IMR-90 (cell line): Measurements from ENCODE around the gene COL7A1. TPM values are rescaled to one million over a fixed set of nuclear protein-coding genes. Genes with fewer than 3 reads are reported as not detected.

ENCODE experiments used
- ATAC-seq: fragments of 200-7000 bp; cut with Tn5 transposase; 2 replicates; pipeline ENCODE4 v1.9.1; 2020; ENCODE audit warnings: low read depth, mild to moderate bottlenecking, moderate library complexity
- BruUV-seq: library from RNA; stranded (reverse); fragments of 400-500 nt; replicated peaks from 2 replicates; lab custom pipeline; 2021; lab: Mats Ljungman, UMichigan
- CTCF ChIA-PET: fragments of 300-600 bp; formaldehyde crosslinking; extraction: SDS; loops from one replicate; lab custom pipeline; 2021; ENCODE audit warnings: antibody characterized with exemption; lab: Yijun Ruan, JAX
- POLR2A ChIA-PET: fragments of 300-600 bp; sonication (Branson Sonifier 250); formaldehyde crosslinking; loops from one replicate; lab custom pipeline; 2022; ENCODE audit warnings: antibody characterized with exemption; ENCODE audit not compliant: unreplicated experiment; lab: Charles Lee
- DNase-seq: peaks from one replicate; pipeline ENCODE4 v3.0.0; 2013
- H2AFZ ChIP-seq: replicated peaks from 2 replicates; pipeline ENCODE3; 2013; ENCODE audit warnings: low read length, mild to moderate bottlenecking; ENCODE audit not compliant: poor library complexity
- H2AK5ac ChIP-seq: 2 replicates; pipeline ENCODE4 v1.6.1; 2013; ENCODE audit warnings: low read depth, low read length, inconsistent platforms
- H2AK9ac ChIP-seq: replicated peaks from 2 replicates; pipeline ENCODE3; 2013; ENCODE audit warnings: mild to moderate bottlenecking, low read depth, low read length, moderate library complexity; ENCODE audit not compliant: poor library complexity
- H2BK120ac ChIP-seq: 2 replicates; pipeline ENCODE4 v1.6.1; 2013; ENCODE audit warnings: low read depth, low read length, inconsistent platforms
- H2BK15ac ChIP-seq: 3 replicates; pipeline ENCODE4 v1.6.1; 2013; ENCODE audit warnings: low read depth, low read length, inconsistent platforms
- H2BK20ac ChIP-seq: 2 replicates; pipeline ENCODE4 v1.6.1; 2013; ENCODE audit warnings: low read depth, mild to moderate bottlenecking, inconsistent platforms, low read length, moderate library complexity
- H2BK5ac ChIP-seq: 2 replicates; pipeline ENCODE4 v1.6.1; 2013; ENCODE audit warnings: mild to moderate bottlenecking, low read depth, low read length, inconsistent platforms; ENCODE audit not compliant: poor library complexity, severe bottlenecking
- H3K14ac ChIP-seq: replicated peaks from 2 replicates; pipeline ENCODE4 v1.6.1; 2013; ENCODE audit warnings: low read depth, low read length, inconsistent platforms
- H3K18ac ChIP-seq: 2 replicates; pipeline ENCODE4 v1.6.1; 2013; ENCODE audit warnings: low read depth, low read length, control low read depth
- H3K23ac ChIP-seq: 2 replicates; pipeline ENCODE4 v1.6.1; 2013; ENCODE audit warnings: low read depth, low read length, inconsistent platforms
- H3K27ac ChIP-seq: 2 replicates; pipeline ENCODE4 v1.5.1; 2013; ENCODE audit warnings: mild to moderate bottlenecking, control low read depth, low read length; ENCODE audit not compliant: insufficient read depth
- H3K27me3 ChIP-seq: 2 replicates; pipeline ENCODE4 v1.6.1; 2013; ENCODE audit warnings: low read length; ENCODE audit not compliant: control insufficient read depth, insufficient read depth
- H3K36me3 ChIP-seq: 2 replicates; pipeline ENCODE4 v1.6.1; 2013; ENCODE audit warnings: low read length, mixed read lengths; ENCODE audit not compliant: control insufficient read depth, insufficient read depth
- H3K4ac ChIP-seq: 2 replicates; pipeline ENCODE4 v1.6.1; 2013; ENCODE audit warnings: low read depth, low read length, inconsistent platforms
- H3K4me1 ChIP-seq: 2 replicates; pipeline ENCODE4 v1.6.1; 2013; ENCODE audit warnings: low read length, mixed read lengths; ENCODE audit not compliant: control insufficient read depth, insufficient read depth
- H3K4me2 ChIP-seq: 2 replicates; pipeline ENCODE4 v1.6.1; 2013; ENCODE audit warnings: low read depth, mild to moderate bottlenecking, control low read depth, low read length, moderate library complexity
- H3K4me3 ChIP-seq: 2 replicates; pipeline ENCODE4 v1.5.1; 2013; ENCODE audit warnings: low read depth, mild to moderate bottlenecking, control low read depth, low read length, moderate library complexity; ENCODE audit not compliant: insufficient read depth
- H3K56ac ChIP-seq: 2 replicates; pipeline ENCODE4 v1.6.1; 2013; ENCODE audit warnings: low read length, inconsistent platforms; ENCODE audit not compliant: insufficient read depth; ENCODE audit errors: extremely low read depth
- H3K79me1 ChIP-seq, 2 experiments: 2 replicates each; pipeline ENCODE4 v1.6.1; 2013; ENCODE audit warnings: low read length in 2 of 2, inconsistent platforms in 1 of 2, low read depth in 1 of 2
- H3K9ac ChIP-seq: 2 replicates; pipeline ENCODE4 v1.6.1; 2013; ENCODE audit warnings: low read depth, low read length, control low read depth
- H3K9me1 ChIP-seq: 2 replicates; pipeline ENCODE4 v1.6.1; 2013; ENCODE audit warnings: low read length, inconsistent platforms; ENCODE audit not compliant: insufficient read depth
- H3K9me3 ChIP-seq: 2 replicates; pipeline ENCODE4 v1.6.1; 2013; ENCODE audit warnings: low read length; ENCODE audit not compliant: control insufficient read depth, insufficient read depth
- H4K20me1 ChIP-seq: 2 replicates; pipeline ENCODE4 v1.6.1; 2013; ENCODE audit warnings: low read length, inconsistent platforms; ENCODE audit not compliant: insufficient read depth
- H4K5ac ChIP-seq: 2 replicates; pipeline ENCODE4 v1.6.1; 2013; ENCODE audit warnings: mild to moderate bottlenecking, low read depth, low read length, control low read depth
- H4K8ac ChIP-seq, 2 experiments: 2 replicates each; pipeline ENCODE4 v1.6.1; 2013; ENCODE audit warnings: low read depth in 2 of 2, low read length in 2 of 2, control low read depth in 1 of 2, inconsistent platforms in 1 of 2
- H4K91ac ChIP-seq: 2 replicates; pipeline ENCODE4 v1.6.1; 2013; ENCODE audit warnings: low read depth, low read length, inconsistent platforms; ENCODE audit not compliant: insufficient read depth
- CEBPB ChIP-seq: IDR thresholded peaks from 2 replicates; pipeline ENCODE4 v1.6.1; 2012; ENCODE audit warnings: low read depth, low read length, improper control_type of control experiment
- ELK1 ChIP-seq: fragments of 150-350 bp; IDR thresholded peaks from 2 replicates; pipeline ENCODE4 v1.6.1; 2016; ENCODE audit warnings: low read depth, mild to moderate bottlenecking, low read length, moderate library complexity, borderline replicate concordance
- FOS ChIP-seq: fragments of 150-350 bp; IDR thresholded peaks from 2 replicates; pipeline ENCODE4 v1.6.1; 2016; ENCODE audit warnings: low read depth, low read length
- MAFK ChIP-seq: IDR thresholded peaks from 2 replicates; pipeline ENCODE4 v1.6.1; 2012; ENCODE audit warnings: low read depth, low read length, improper control_type of control experiment
- MAZ ChIP-seq: IDR thresholded peaks from 2 replicates; pipeline ENCODE4 v1.6.1; 2012; ENCODE audit warnings: low read depth, mild to moderate bottlenecking, low read length, improper control_type of control experiment, moderate library complexity, borderline replicate concordance
- NFE2L2 ChIP-seq: fragments of 150-350 bp; IDR thresholded peaks from 2 replicates; pipeline ENCODE4 v1.6.1; 2016; ENCODE audit warnings: low read depth, mild to moderate bottlenecking, low read length
- POLR2A ChIP-seq: IDR thresholded peaks from 2 replicates; pipeline ENCODE4 v1.6.1; 2012; ENCODE audit warnings: mild to moderate bottlenecking, low read depth, low read length
- RCOR1 ChIP-seq: IDR thresholded peaks from 2 replicates; pipeline ENCODE4 v1.6.1; 2012; ENCODE audit warnings: mild to moderate bottlenecking, low read length, improper control_type of control experiment; ENCODE audit not compliant: insufficient replicate concordance
- RFX5 ChIP-seq: IDR thresholded peaks from 2 replicates; pipeline ENCODE4 v1.8.0; 2012; ENCODE audit warnings: low read depth, mild to moderate bottlenecking, low read length, moderate library complexity
- USF2 ChIP-seq: fragments of 150-350 bp; IDR thresholded peaks from 2 replicates; pipeline ENCODE4 v1.6.1; 2017; ENCODE audit warnings: mild to moderate bottlenecking, antibody characterized with exemption, low read length, low read depth
- WGBS, 2 experiments: methylation state at CpG; one replicate each; pipeline versions ENCODE4 v1.1.5 to v1.1.7; 2013; ENCODE audit warnings: missing lambda C conversion rate in 2 of 2; ENCODE audit not compliant: insufficient read length in 1 of 2; ENCODE audit errors: extremely low coverage in 2 of 2; 5-methylcytosine and 5-hydroxymethylcytosine counted together
- dilution Hi-C: fragments of 300-500 bp; cut with HindIII; formaldehyde crosslinking; loops from one replicate; pipeline ENCODE4 v1.14.3; 2018; ENCODE audit warnings: low sequenced_read_pairs; ENCODE audit not compliant: unreplicated experiment
- in situ Hi-C: fragments of 300-500 bp; cut with MboI; formaldehyde crosslinking; loops from 3 replicates; pipeline ENCODE4 v1.14.3; 2019; ENCODE audit warnings: low sequenced_read_pairs, inconsistent platforms, mixed read lengths
- intact Hi-C: fragments of 100-400 bp; cut with micrococcal nuclease; formaldehyde crosslinking; loops from 2 replicates; pipeline ENCODE4 v1.10.0; 2022
- polyA plus RNA-seq, 3 experiments: library from polyadenylated mRNA; depleted of rRNA; stranded (reverse); fragments of >200 nt; gene quantifications; 2 replicates each; pipeline ENCODE4 v1.2.3, GENCODE V29; 2012; ENCODE audit warnings: low replicate concordance in 1 of 3
- total RNA-seq: library from RNA; depleted of rRNA; stranded (reverse); fragments of >200 nt; gene quantifications from 2 replicates; pipeline ENCODE4 v1.2.3, GENCODE V29; 2012

Gene COL7A1
- total and polyA plus RNA-seq, 2 of the 4 experiments (the other 2 are of a cell fraction), result 4.1 to 20.3 TPM

- Histone ChIP-seq H2BK20ac (no peak overlapping the region), H3K79me1 (peaks cover 0 to 4% of the 10 kb centered on the region in 2 experiments; a peak in 2 of 4 replicates), H3K4me1 (no peaks in the 10 kb centered on the region), H3K9ac (no peak overlapping the region), H2AFZ (no peak overlapping the region), H3K4ac (no peak overlapping the region), H3K27ac (no peak overlapping the region), H4K20me1 (no peaks in the 10 kb centered on the region; the same call in 1 of the 2 replicates), H3K23ac (no peak overlapping the region), H2BK5ac (no peak overlapping the region), H3K4me3 (no peak overlapping the region), H3K27me3 (no peaks in the 10 kb centered on the region), H3K56ac (no peak overlapping the region), H3K9me3 (no peaks in the 10 kb centered on the region), H3K14ac (no peak overlapping the region), H2BK15ac (no peak overlapping the region), H4K91ac (no peak overlapping the region), H2AK5ac (no peak overlapping the region), H2AK9ac (no peak overlapping the region), H3K4me2 (no peak overlapping the region), H3K36me3 (peaks cover 49% of the 10 kb centered on the region), H4K8ac (no peak overlapping the region), H3K9me1 (peaks cover 5% of the 10 kb centered on the region; the same call in 1 of the 2 replicates), H3K18ac (no peak overlapping the region), H2BK120ac (no peak overlapping the region), H4K5ac (no peak overlapping the region)
- POLR2A ChIA-PET, result no interaction called here
- ATAC-seq (no peak), DNase-seq (no peak)
- intact Hi-C loops (no loop called here), in situ Hi-C loops (no loop called here), dilution Hi-C loops (no loop called here)
- TF ChIP-seq RFX5 (no peak), RCOR1 (no peak), POLR2A (no peak), MAFK (no peak), ELK1 (no peak), FOS (no peak), CEBPB (no peak), NFE2L2 (no peak), USF2 (no peak), MAZ (no peak)
- no TSS peak for BruUV-seq
- CTCF ChIA-PET, result no interaction called here
- 90% methylated on average over 9 of the region's 19 CpGs; no CpG with 5 or more reads in 1 of the 2 experiments for WGBS, 2 experiments
Measured at GRCh38 chr3:48536116-48536515, 59.0 kb downstream of the COL7A1 start.
